GM12878 (cell line): ENCODE measurements around the gene XRCC4. TPM values are rescaled to one million over a fixed set of nuclear protein-coding genes. Genes with fewer than 3 reads are reported as not detected.

ENCODE experiments used
- ATAC-seq: fragments of 200-7000 bp; cut with Tn5 transposase; 3 replicates; pipeline ENCODE4 v1.9.1; 2020; ENCODE audit warnings: mild to moderate bottlenecking, moderate library complexity
- BruUV-seq: library from RNA; stranded (reverse); fragments of 400-500 nt; replicated peaks from 2 replicates; lab custom pipeline; 2021; lab: Mats Ljungman, UMichigan
- CTCF ChIA-PET: fragments of 300-600 bp; sonication (Branson Sonifier 250); formaldehyde crosslinking; extraction: SDS; loops from one replicate; lab custom pipeline; 2021; ENCODE audit warnings: inconsistent platforms; lab: Yijun Ruan, JAX
- POLR2A ChIA-PET: fragments of 350-600 bp; formaldehyde crosslinking; extraction: SDS; loops from one replicate; lab custom pipeline; 2021; ENCODE audit warnings: inconsistent platforms; lab: Charles Lee
- RAD21 ChIA-PET: fragments of 300-600 bp; sonication (Branson Sonifier 250); formaldehyde crosslinking; loops from one replicate; lab custom pipeline; 2023; ENCODE audit warnings: antibody characterized with exemption; ENCODE audit not compliant: unreplicated experiment; lab: Charles Lee
- SMC1A ChIA-PET: fragments of 300-600 bp; sonication (Branson Sonifier 250); formaldehyde crosslinking; loops from one replicate; lab custom pipeline; 2023; ENCODE audit not compliant: unreplicated experiment, uncharacterized antibody; lab: Charles Lee
- DNase-seq: peaks from one replicate; pipeline ENCODE4 v3.0.0-alpha.2; 2011; ENCODE audit warnings: low read depth, low spot score
- FAIRE-seq: peaks from 3 replicates; lab custom pipeline; 2011; peaks lifted over from hg19 to GRCh38; lab: Jason Lieb, UNC
- H2AFZ ChIP-seq: 2 replicates; pipeline ENCODE4 v1.6.0; 2011; ENCODE audit warnings: low read depth, low read length, control low read depth; ENCODE audit not compliant: control insufficient read depth
- H3K27ac ChIP-seq: 2 replicates; pipeline ENCODE4 v1.5.1; 2011; ENCODE audit warnings: control low read depth; ENCODE audit not compliant: control insufficient read depth, insufficient read depth
- H3K27me3 ChIP-seq, 2 experiments: replicated peaks in 1 of 2; 2 replicates each; pipeline versions ENCODE4 v1.6.0 to v1.6.1; 2011; ENCODE audit warnings: low read length in 1 of 2; ENCODE audit not compliant: control insufficient read depth in 2 of 2, insufficient read depth in 2 of 2
- H3K36me3 ChIP-seq, 2 experiments: 2 replicates each; pipeline ENCODE4 v1.5.1; 2011; ENCODE audit warnings: low read length in 1 of 2; ENCODE audit not compliant: control insufficient read depth in 2 of 2, insufficient read depth in 2 of 2
- H3K4me1 ChIP-seq: 2 replicates; pipeline ENCODE4 v1.6.1; 2011; ENCODE audit warnings: mild to moderate bottlenecking, low read length, moderate library complexity, mixed read lengths; ENCODE audit not compliant: control insufficient read depth, insufficient read depth
- H3K4me2 ChIP-seq: 2 replicates; pipeline ENCODE4 v1.6.0; 2011; ENCODE audit warnings: control low read depth; ENCODE audit not compliant: control insufficient read depth, insufficient read depth
- H3K4me3 ChIP-seq: fragments of 200-600 bp; sonication (generic); 2 replicates; pipeline ENCODE4 v1.5.1; 2016
- H3K79me2 ChIP-seq: 2 replicates; pipeline ENCODE4 v1.6.0; 2011; ENCODE audit warnings: low read length; ENCODE audit not compliant: control insufficient read depth, insufficient read depth
- H3K9ac ChIP-seq: 2 replicates; pipeline ENCODE4 v1.8.0; 2011; ENCODE audit warnings: low read length, control low read depth, mixed read lengths; ENCODE audit not compliant: control insufficient read depth, insufficient read depth
- H3K9me3 ChIP-seq: replicated peaks from 3 replicates; pipeline ENCODE4 v1.5.1; 2011; ENCODE audit warnings: mild to moderate bottlenecking, low read length; ENCODE audit not compliant: control insufficient read depth, insufficient read depth
- H4K20me1 ChIP-seq: 2 replicates; pipeline ENCODE4 v1.6.0; 2011; ENCODE audit not compliant: control insufficient read depth, insufficient read depth
- CHD1 ChIP-seq: IDR thresholded peaks from 2 replicates; pipeline ENCODE4 v1.6.1; 2012; ENCODE audit warnings: low read depth, low read length, improper control_type of control experiment
- CTCF ChIP-seq, 3 experiments: IDR thresholded peaks in 2 of 3; conservative IDR thresholded peaks in 1 of 3; 2 replicates each; pipeline ENCODE4 v1.5.1; 2011; ENCODE audit warnings: low read depth in 3 of 3, low read length in 3 of 3, mild to moderate bottlenecking in 3 of 3, control low read depth in 2 of 3, moderate library complexity in 2 of 3, inconsistent platforms in 1 of 3, mixed read lengths in 1 of 3; ENCODE audit not compliant: control insufficient read depth in 2 of 3, insufficient read depth in 1 of 3; ENCODE audit errors: extremely low read depth in 1 of 3
- GATAD2B ChIP-seq: fragments of 450-650 bp; conservative IDR thresholded peaks from 2 replicates; pipeline ENCODE4 v1.6.1; 2017; ENCODE audit warnings: low read depth, mild to moderate bottlenecking, moderate library complexity
- IRF4 ChIP-seq: IDR thresholded peaks from 2 replicates; pipeline ENCODE4 v1.6.1; 2011; ENCODE audit warnings: low read depth, low read length
- IRF5 ChIP-seq: fragments of 450-650 bp; IDR thresholded peaks from 2 replicates; pipeline ENCODE4 v1.6.1; 2017; ENCODE audit warnings: borderline replicate concordance
- MEF2A ChIP-seq: IDR thresholded peaks from 2 replicates; pipeline ENCODE4 v1.6.1; 2011; ENCODE audit warnings: low read depth, mild to moderate bottlenecking, low read length, moderate library complexity; ENCODE audit not compliant: insufficient read depth
- NBN ChIP-seq: fragments of 450-650 bp; IDR thresholded peaks from 2 replicates; pipeline ENCODE4 v1.6.1; 2016
- RBBP5 ChIP-seq: fragments of 200-600 bp; sonication (generic); conservative IDR thresholded peaks from 2 replicates; pipeline ENCODE4 v1.6.1; 2016
- SMAD1 ChIP-seq: fragments of 450-650 bp; IDR thresholded peaks from 2 replicates; pipeline ENCODE4 v1.6.1; 2018; ENCODE audit warnings: mild to moderate bottlenecking, low read depth; ENCODE audit not compliant: partially characterized antibody
- TCF12 ChIP-seq: IDR thresholded peaks from 2 replicates; pipeline ENCODE4 v1.6.1; 2011; ENCODE audit warnings: low read depth, mild to moderate bottlenecking, low read length
- ZBTB33 ChIP-seq: fragments of 450-650 bp; IDR thresholded peaks from 2 replicates; pipeline ENCODE4 v1.6.1; 2017; ENCODE audit warnings: mild to moderate bottlenecking
- in situ Hi-C: fragments of 300-500 bp; cut with MboI; formaldehyde crosslinking; loops from 9 replicates; pipeline ENCODE4 v1.14.3; 2018; ENCODE audit warnings: mixed read lengths
- intact Hi-C: fragments of 100-400 bp; cut with micrococcal nuclease; formaldehyde crosslinking; loops from one replicate; pipeline ENCODE4 v1.14.2; 2022; ENCODE audit not compliant: unreplicated experiment
- polyA plus RNA-seq, 11 experiments: library from polyadenylated mRNA; depleted of rRNA in 4 of 11; unstranded in 6 of 11; stranded (reverse) in 5 of 11; fragments of >200 nt; fragmentation: Nextera tagmentation in 4 of 11; fragmentation: Illumina TruSeq in 1 of 11; extraction: Ambion mirVana in 4 of 11; extraction: Trizol in 1 of 11; gene quantifications; 1 replicate in 1 of 11; 2 replicates in 10 of 11; pipeline versions ENCODE4 v1.2.1 to v1.2.3, GENCODE V29; 2011 to 2016; ENCODE audit warnings: inconsistent platforms in 2 of 11, missing spikeins in 2 of 11, low read depth in 1 of 11
- total RNA-seq, 4 experiments: library from RNA; depleted of rRNA in 3 of 4; stranded (reverse); fragments of >200 nt in 3 of 4; fragmentation: Illumina TruSeq in 1 of 4; extraction: Trizol in 1 of 4; gene quantifications; 2 replicates each; pipeline versions ENCODE4 v1.2.1 to v1.2.3, GENCODE V29; 2013 to 2021

The XRCC4 gene
- total and polyA plus RNA-seq, 10 of the 15 experiments (the other 5 are each of a cell fraction or from before 2014, with no cell fraction given), result 12.1 to 53.6 (median 25.8) TPM

GRCh38 chr5:83102364-83102980, 25.1 kb downstream of the XRCC4 start:
- no peak for TF ChIP-seq TCF12
- TF ChIP-seq RBBP5, result no peak
- no peak for TF ChIP-seq MEF2A
- TF ChIP-seq CTCF (IDR thresholded peaks at IDR 0.05 in 2 of 3, conservative IDR thresholded peaks at IDR 0.05 in 1 of 3; ENCODE audit: control insufficient read depth in 2 of 3, extremely low read depth in 1 of 3, insufficient read depth in 1 of 3, low read depth in 3 of 3, low read length in 3 of 3), result no peak
- TF ChIP-seq IRF5, result no peak
- no peak for TF ChIP-seq ZBTB33
- no peak for TF ChIP-seq IRF4
- no peak for TF ChIP-seq NBN
- TF ChIP-seq GATAD2B, result no peak
- TF ChIP-seq CHD1, result no peak
- TF ChIP-seq SMAD1, result no peak
- SMC1A ChIA-PET, result interaction anchor here (0.8 to 1.0 kb wide), 2 partner anchors 18 to 119 kb away, joined by 3 read pairs; no protein-coding TSS in a partner anchor
- H3K27ac ChIP-seq, result no peak overlapping the region
- intact Hi-C loops (no loop called here), in situ Hi-C loops (no loop called here)
- no peaks in the 10 kb centered on the region for H3K27me3 ChIP-seq
- RAD21 ChIA-PET, result no interaction called here
- no peak for FAIRE-seq
- no peak; the same call in 2 of the 3 replicates for ATAC-seq
- no peak overlapping the region for H3K4me3 ChIP-seq
- H3K36me3 ChIP-seq, result no peaks in the 10 kb centered on the region
- no peaks in the 10 kb centered on the region; the same call in 2 of the 3 replicates for H3K9me3 ChIP-seq
- no peak overlapping the region for H3K4me2 ChIP-seq
- no peak overlapping the region for H3K9ac ChIP-seq
- POLR2A ChIA-PET, result no interaction called here
- H3K4me1 ChIP-seq, result no peaks in the 10 kb centered on the region
- no peaks in the 10 kb centered on the region for H4K20me1 ChIP-seq
- no TSS peak for BruUV-seq
- no peak for DNase-seq
- no peaks in the 10 kb centered on the region; the same call in 1 of the 2 replicates for H3K79me2 ChIP-seq
- CTCF ChIA-PET, result no interaction called here
- H2AFZ ChIP-seq, result no peak overlapping the region
